SK-N-SH treated with all-trans-retinoic acid at 6 μM for 48 hours (cell line): ENCODE results near the gene KCNJ13.

Experiments used
- ARNTL ChIP-seq: fragments of 450-650 bp; formaldehyde crosslinking; IDR thresholded peaks from 2 replicates; pipeline ENCODE4 v1.5.0; 2020; ENCODE audit warnings: low read depth, mild to moderate bottlenecking, moderate library complexity, borderline replicate concordance
- ESRRG ChIP-seq: fragments of 250-450 bp; sonication (Bioruptor Pico); IDR thresholded peaks from 2 replicates; pipeline ENCODE4 v1.6.1; 2021; ENCODE audit warnings: mild to moderate bottlenecking
- PPARA ChIP-seq: fragments of 250-450 bp; sonication (Bioruptor Pico); IDR thresholded peaks from 2 replicates; pipeline ENCODE4 v1.5.0; 2020; ENCODE audit warnings: mild to moderate bottlenecking, borderline replicate concordance
- RARB ChIP-seq: fragments of 250-450 bp; sonication (Bioruptor Pico); IDR thresholded peaks from 2 replicates; pipeline ENCODE4 v1.8.0; 2021; ENCODE audit warnings: mild to moderate bottlenecking, moderate library complexity
- SNAI2 ChIP-seq: fragments of 250-450 bp; sonication (Bioruptor Pico); IDR thresholded peaks from 2 replicates; pipeline ENCODE4 v1.5.0; 2020; ENCODE audit warnings: mild to moderate bottlenecking, moderate library complexity
- TCF4 ChIP-seq: fragments of 250-450 bp; sonication (Bioruptor Pico); IDR thresholded peaks from 2 replicates; pipeline ENCODE4 v1.8.0; 2021; ENCODE audit warnings: mild to moderate bottlenecking, moderate library complexity, borderline replicate concordance
- TOX ChIP-seq: fragments of 250-450 bp; sonication (Bioruptor Pico); IDR thresholded peaks from 2 replicates; pipeline ENCODE4 v1.8.0; 2021; ENCODE audit warnings: mild to moderate bottlenecking, moderate library complexity, borderline replicate concordance
- ZFP30 ChIP-seq: fragments of 450-650 bp; formaldehyde crosslinking; IDR thresholded peaks from 2 replicates; pipeline ENCODE4 v1.5.0; 2022; ENCODE audit warnings: mild to moderate bottlenecking, moderate library complexity
- ZNF565 ChIP-seq: fragments of 450-650 bp; formaldehyde crosslinking; conservative IDR thresholded peaks from 2 replicates; pipeline ENCODE4 v1.5.0; 2020; ENCODE audit warnings: low read depth, mild to moderate bottlenecking, moderate library complexity
- ZNF8 ChIP-seq: fragments of 450-650 bp; formaldehyde crosslinking; IDR thresholded peaks from 2 replicates; pipeline ENCODE4 v1.5.0; 2020; ENCODE audit warnings: mild to moderate bottlenecking, moderate library complexity
- TF ChIP-seq, protein P1 (sequence below): fragments of 250-450 bp; sonication (Bioruptor Pico); IDR thresholded peaks from 2 replicates; pipeline ENCODE4 v1.5.1; 2020; ENCODE audit warnings: low read depth, mild to moderate bottlenecking, moderate library complexity
- TF ChIP-seq, protein P2 (sequence below): fragments of 250-450 bp; sonication (Bioruptor Pico); IDR thresholded peaks from 2 replicates; pipeline ENCODE4 v1.8.0; 2020; ENCODE audit warnings: mild to moderate bottlenecking, moderate library complexity, borderline replicate concordance
- TF ChIP-seq, protein P3 (sequence below): fragments of 250-450 bp; sonication (Bioruptor Pico); IDR thresholded peaks from 2 replicates; pipeline ENCODE4 v1.5.0; 2020; ENCODE audit warnings: mild to moderate bottlenecking, moderate library complexity
- TF ChIP-seq, protein P4 (sequence below): fragments of 250-450 bp; sonication (Bioruptor Pico); IDR thresholded peaks from 2 replicates; pipeline ENCODE4 v1.5.1; 2021; ENCODE audit warnings: mild to moderate bottlenecking, moderate library complexity

DNA sequence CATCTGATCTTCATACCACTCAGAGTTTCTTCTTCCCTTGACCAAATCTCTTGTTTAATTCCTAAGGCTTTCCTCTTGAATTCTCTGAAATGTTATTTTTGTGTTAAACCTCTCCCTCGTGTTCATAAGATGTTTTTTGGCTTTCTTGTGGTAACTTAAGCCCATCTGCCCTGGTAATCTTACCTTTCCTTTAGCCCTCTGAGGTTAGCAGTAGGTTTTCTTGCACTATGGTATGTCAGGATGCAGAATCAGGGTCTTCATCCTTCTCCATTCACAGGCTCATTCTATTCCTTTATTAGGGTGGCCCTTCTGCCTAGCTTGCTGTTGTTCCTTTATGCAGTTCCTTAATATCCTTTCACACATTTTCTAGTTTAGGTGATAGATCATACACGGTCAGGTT, 55.1 kb downstream of the KCNJ13 start:
- TF ChIP-seq ZFP30 (CRISPR knock-in tag), result no peak
- TF ChIP-seq ARNTL, result no peak
- TF ChIP-seq, protein P1, sequence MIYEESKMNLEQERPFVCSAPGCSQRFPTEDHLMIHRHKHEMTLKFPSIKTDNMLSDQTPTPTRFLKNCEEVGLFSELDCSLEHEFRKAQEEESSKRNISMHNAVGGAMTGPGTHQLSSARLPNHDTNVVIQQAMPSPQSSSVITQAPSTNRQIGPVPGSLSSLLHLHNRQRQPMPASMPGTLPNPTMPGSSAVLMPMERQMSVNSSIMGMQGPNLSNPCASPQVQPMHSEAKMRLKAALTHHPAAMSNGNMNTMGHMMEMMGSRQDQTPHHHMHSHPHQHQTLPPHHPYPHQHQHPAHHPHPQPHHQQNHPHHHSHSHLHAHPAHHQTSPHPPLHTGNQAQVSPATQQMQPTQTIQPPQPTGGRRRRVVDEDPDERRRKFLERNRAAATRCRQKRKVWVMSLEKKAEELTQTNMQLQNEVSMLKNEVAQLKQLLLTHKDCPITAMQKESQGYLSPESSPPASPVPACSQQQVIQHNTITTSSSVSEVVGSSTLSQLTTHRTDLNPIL (CRISPR knock-in tag), result no peak
- TF ChIP-seq, protein P2, sequence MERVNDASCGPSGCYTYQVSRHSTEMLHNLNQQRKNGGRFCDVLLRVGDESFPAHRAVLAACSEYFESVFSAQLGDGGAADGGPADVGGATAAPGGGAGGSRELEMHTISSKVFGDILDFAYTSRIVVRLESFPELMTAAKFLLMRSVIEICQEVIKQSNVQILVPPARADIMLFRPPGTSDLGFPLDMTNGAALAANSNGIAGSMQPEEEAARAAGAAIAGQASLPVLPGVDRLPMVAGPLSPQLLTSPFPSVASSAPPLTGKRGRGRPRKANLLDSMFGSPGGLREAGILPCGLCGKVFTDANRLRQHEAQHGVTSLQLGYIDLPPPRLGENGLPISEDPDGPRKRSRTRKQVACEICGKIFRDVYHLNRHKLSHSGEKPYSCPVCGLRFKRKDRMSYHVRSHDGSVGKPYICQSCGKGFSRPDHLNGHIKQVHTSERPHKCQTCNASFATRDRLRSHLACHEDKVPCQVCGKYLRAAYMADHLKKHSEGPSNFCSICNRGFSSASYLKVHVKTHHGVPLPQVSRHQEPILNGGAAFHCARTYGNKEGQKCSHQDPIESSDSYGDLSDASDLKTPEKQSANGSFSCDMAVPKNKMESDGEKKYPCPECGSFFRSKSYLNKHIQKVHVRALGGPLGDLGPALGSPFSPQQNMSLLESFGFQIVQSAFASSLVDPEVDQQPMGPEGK (CRISPR knock-in tag), result no peak
- TF ChIP-seq, protein P3, sequence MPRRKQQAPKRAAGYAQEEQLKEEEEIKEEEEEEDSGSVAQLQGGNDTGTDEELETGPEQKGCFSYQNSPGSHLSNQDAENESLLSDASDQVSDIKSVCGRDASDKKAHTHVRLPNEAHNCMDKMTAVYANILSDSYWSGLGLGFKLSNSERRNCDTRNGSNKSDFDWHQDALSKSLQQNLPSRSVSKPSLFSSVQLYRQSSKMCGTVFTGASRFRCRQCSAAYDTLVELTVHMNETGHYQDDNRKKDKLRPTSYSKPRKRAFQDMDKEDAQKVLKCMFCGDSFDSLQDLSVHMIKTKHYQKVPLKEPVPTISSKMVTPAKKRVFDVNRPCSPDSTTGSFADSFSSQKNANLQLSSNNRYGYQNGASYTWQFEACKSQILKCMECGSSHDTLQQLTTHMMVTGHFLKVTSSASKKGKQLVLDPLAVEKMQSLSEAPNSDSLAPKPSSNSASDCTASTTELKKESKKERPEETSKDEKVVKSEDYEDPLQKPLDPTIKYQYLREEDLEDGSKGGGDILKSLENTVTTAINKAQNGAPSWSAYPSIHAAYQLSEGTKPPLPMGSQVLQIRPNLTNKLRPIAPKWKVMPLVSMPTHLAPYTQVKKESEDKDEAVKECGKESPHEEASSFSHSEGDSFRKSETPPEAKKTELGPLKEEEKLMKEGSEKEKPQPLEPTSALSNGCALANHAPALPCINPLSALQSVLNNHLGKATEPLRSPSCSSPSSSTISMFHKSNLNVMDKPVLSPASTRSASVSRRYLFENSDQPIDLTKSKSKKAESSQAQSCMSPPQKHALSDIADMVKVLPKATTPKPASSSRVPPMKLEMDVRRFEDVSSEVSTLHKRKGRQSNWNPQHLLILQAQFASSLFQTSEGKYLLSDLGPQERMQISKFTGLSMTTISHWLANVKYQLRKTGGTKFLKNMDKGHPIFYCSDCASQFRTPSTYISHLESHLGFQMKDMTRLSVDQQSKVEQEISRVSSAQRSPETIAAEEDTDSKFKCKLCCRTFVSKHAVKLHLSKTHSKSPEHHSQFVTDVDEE (CRISPR knock-in tag), result no peak
- TF ChIP-seq ESRRG, result no peak
- no peak for TF ChIP-seq TCF4 (CRISPR knock-in tag)
- no peak for TF ChIP-seq PPARA (CRISPR knock-in tag)
- TF ChIP-seq SNAI2 (CRISPR knock-in tag), result no peak
- no peak for TF ChIP-seq ZNF565 (CRISPR knock-in tag)
- TF ChIP-seq RARB (CRISPR knock-in tag), result no peak
- no peak for TF ChIP-seq TOX (CRISPR knock-in tag)
- no peak for TF ChIP-seq ZNF8
- TF ChIP-seq, protein P4, sequence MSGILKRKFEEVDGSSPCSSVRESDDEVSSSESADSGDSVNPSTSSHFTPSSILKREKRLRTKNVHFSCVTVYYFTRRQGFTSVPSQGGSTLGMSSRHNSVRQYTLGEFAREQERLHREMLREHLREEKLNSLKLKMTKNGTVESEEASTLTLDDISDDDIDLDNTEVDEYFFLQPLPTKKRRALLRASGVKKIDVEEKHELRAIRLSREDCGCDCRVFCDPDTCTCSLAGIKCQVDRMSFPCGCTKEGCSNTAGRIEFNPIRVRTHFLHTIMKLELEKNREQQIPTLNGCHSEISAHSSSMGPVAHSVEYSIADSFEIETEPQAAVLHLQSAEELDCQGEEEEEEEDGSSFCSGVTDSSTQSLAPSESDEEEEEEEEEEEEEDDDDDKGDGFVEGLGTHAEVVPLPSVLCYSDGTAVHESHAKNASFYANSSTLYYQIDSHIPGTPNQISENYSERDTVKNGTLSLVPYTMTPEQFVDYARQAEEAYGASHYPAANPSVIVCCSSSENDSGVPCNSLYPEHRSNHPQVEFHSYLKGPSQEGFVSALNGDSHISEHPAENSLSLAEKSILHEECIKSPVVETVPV (CRISPR knock-in tag), result no peak
